HUES6 (cell line): ENCODE results near the gene DDC.

Source experiments
- H3K27ac ChIP-seq: 2 replicates; pipeline ENCODE4 v1.7.0; 2013; ENCODE audit warnings: low read depth, mild to moderate bottlenecking, low read length, inconsistent platforms
- H3K27me3 ChIP-seq: 2 replicates; pipeline ENCODE4 v1.6.1; 2013; ENCODE audit warnings: low read length; ENCODE audit not compliant: control insufficient read depth, insufficient read depth
- H3K36me3 ChIP-seq: 2 replicates; pipeline ENCODE4 v1.6.1; 2013; ENCODE audit warnings: low read length; ENCODE audit not compliant: control insufficient read depth, insufficient read depth
- H3K4me1 ChIP-seq: 2 replicates; pipeline ENCODE4 v1.6.1; 2013; ENCODE audit warnings: low read length; ENCODE audit not compliant: control insufficient read depth, insufficient read depth
- H3K4me3 ChIP-seq: 2 replicates; pipeline ENCODE4 v1.5.1; 2013; ENCODE audit warnings: low read depth, low read length
- H3K9ac ChIP-seq: one replicate; pipeline ENCODE4 v1.6.1; 2013; ENCODE audit warnings: mild to moderate bottlenecking, low read length
- H3K9me3 ChIP-seq: 2 replicates; pipeline ENCODE4 v1.6.1; 2013; ENCODE audit warnings: low read depth, low read length; ENCODE audit not compliant: control insufficient read depth, insufficient read depth

DDC gene

DNA sequence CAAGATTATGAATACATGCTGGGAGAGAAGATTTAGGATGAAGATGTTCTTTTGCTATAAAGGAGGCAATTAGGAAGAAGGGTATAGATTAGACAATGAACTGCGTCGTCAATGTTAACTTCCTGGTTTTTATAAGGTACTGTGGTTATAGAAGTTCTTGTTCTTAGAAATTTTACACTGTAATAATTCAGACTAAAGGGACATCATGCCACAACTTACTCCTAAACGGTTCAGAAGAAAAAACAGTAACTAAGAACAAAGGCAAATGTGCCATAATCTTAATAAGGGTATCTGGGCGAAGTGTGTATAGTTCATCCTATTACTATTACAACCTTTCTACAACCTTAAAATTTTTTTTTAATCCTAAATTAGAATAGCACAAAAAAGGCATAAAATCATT, 31.3 kb upstream of the DDC start:
- H3K9ac ChIP-seq: no peak overlapping the region
- no peaks in the 10 kb centered on the region for H3K27me3 ChIP-seq
- H3K4me1 ChIP-seq: no peaks in the 10 kb centered on the region
- no peaks in the 10 kb centered on the region for H3K9me3 ChIP-seq
- no peak overlapping the region for H3K27ac ChIP-seq
- H3K4me3 ChIP-seq: no peak overlapping the region
- peaks cover 75% of the 10 kb centered on the region for H3K36me3 ChIP-seq

- Histone ChIP-seq H3K9ac (no peak overlapping the region), H3K27ac (no peak overlapping the region), H3K4me3 (no peak overlapping the region), H3K4me1 (no peaks in the 10 kb centered on the region), H3K27me3 (no peaks in the 10 kb centered on the region), H3K36me3 (peaks cover 67% of the 10 kb centered on the region), H3K9me3 (no peaks in the 10 kb centered on the region)
Observed at GRCh38 chr7:50595491-50596102, 30.4 kb upstream of the DDC start.

DNA sequence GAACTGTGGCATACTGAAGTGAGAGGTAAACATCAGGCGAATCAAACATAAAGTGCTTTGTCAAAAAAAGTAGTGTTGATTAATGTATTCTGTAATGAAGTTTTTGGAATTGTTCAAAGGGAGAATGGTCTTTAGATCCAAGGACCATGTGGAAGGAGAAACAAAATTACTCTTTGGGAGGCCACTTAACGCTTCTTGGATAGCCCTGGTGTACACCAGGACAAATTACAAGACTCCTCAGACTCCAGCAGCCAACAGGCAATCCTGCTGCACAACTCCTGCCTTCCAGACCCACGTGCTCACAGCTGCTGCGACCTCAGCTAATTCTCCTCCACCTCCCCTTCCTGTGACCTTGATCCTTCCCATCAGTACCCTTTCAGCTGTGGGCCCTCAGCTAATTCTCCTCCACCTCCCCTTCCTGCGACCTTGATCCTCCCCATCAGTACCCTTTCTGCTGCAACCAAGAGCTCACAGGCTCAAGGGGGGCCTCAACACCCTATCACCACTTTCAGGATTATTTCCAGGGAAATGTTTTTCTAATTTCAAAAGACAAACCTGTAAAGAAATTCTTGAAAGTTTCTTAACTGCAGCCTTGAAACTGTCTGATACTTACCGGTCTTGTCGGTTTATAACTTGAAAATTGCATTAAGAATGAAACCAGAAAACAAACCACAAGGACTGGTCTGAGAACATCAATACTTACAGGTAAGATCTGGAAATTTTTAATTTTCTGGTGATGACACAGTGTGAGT, 29.7 kb upstream of the DDC start:
- no peaks in the 10 kb centered on the region for H3K9me3 ChIP-seq
- H3K4me3 ChIP-seq: no peak overlapping the region
- no peaks in the 10 kb centered on the region for H3K4me1 ChIP-seq
- H3K27ac ChIP-seq: no peak overlapping the region
- H3K27me3 ChIP-seq: no peaks in the 10 kb centered on the region
- H3K36me3 ChIP-seq: peaks cover 65% of the 10 kb centered on the region
- no peak overlapping the region for H3K9ac ChIP-seq

DNA sequence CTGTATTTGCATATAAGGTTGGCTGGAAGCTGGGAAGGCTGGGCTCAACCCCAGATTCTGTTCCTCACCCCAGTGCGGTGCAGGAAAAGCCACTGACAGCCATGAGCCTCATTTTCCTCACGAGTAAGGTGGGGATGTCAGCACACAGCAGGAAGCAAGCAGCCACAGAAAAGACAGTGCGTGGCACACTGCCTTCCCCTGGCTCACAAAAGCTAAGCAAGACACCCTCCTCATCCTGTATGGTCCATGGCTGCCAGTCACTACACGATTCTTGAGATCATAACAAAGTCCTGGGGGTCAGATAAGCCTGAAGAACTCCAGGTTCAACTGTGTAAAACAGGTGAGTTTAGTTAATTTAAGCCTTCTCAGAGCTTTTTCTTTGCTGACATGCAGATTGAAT, 28.9 kb upstream of the DDC start:
- no peaks in the 10 kb centered on the region for H3K27me3 ChIP-seq

GRCh38 chr7:50592940-50593339, 27.7 kb upstream of the DDC start:
- H3K9ac ChIP-seq: no peak overlapping the region
- no peaks in the 10 kb centered on the region for H3K9me3 ChIP-seq
- no peak overlapping the region for H3K27ac ChIP-seq
- H3K4me3 ChIP-seq: no peak overlapping the region
- H3K36me3 ChIP-seq: peaks cover 46% of the 10 kb centered on the region
- H3K27me3 ChIP-seq: no peaks in the 10 kb centered on the region
- no peaks in the 10 kb centered on the region for H3K4me1 ChIP-seq

More for the DNA sequence above, 28.9 kb upstream of the DDC start:
- no peaks in the 10 kb centered on the region for H3K4me1 ChIP-seq
- peaks cover 58% of the 10 kb centered on the region for H3K36me3 ChIP-seq
- H3K27ac ChIP-seq: no peak overlapping the region
- no peak overlapping the region for H3K9ac ChIP-seq
- H3K4me3 ChIP-seq: no peak overlapping the region
- H3K9me3 ChIP-seq: no peaks in the 10 kb centered on the region

DNA sequence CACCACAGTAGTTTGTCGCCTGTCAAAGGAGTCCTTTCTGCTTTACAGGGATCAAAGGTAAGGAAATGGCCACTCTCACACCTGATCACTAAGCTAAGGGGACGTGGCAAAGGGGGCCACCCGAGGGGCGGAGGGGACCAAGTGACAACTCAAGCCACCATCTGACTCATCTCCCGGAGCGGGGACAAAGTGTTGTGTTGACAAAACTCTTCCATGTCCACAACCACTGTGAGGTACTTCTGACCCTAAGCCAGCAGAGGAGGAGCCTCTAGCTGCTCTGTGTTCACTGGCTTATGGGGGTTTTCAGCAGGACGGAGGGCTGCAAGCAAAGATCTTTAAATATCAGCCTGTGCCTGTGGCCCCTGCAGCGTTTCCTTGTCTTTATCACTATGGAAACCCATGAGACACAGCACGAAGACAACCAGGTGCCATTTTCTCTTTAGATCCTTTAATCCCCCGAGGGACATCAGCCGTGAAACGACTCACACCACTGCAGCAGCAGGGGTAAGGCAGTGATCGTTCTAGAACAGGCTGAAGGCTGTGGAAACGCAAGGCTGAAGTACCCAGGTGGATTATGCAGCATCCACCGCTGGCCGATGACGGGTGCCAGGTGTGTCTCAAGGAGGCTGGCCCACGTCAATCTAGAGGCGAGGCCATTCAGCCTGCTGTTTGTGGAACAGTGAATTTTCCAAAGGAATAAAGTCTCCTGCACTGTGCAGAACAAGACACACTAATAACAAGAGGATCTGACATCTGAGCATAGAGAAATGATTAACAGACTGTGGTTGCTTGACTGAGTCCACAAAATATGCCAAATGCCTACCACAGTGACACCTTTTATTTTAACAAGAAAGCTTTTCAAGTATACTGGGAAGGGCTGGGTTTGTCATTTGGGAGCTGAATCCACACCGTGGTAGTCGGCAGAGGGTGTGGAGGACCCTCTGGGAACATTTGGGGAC, 26.6 kb upstream of the DDC start:
- no peaks in the 10 kb centered on the region for H3K4me1 ChIP-seq
- H3K4me3 ChIP-seq: no peak overlapping the region
- no peak overlapping the region for H3K27ac ChIP-seq
- peaks cover 3% of the 10 kb centered on the region; the same call in 1 of the 2 replicates for H3K9me3 ChIP-seq
- no peaks in the 10 kb centered on the region for H3K27me3 ChIP-seq
- peaks cover 39% of the 10 kb centered on the region for H3K36me3 ChIP-seq
- no peak overlapping the region for H3K9ac ChIP-seq

DNA sequence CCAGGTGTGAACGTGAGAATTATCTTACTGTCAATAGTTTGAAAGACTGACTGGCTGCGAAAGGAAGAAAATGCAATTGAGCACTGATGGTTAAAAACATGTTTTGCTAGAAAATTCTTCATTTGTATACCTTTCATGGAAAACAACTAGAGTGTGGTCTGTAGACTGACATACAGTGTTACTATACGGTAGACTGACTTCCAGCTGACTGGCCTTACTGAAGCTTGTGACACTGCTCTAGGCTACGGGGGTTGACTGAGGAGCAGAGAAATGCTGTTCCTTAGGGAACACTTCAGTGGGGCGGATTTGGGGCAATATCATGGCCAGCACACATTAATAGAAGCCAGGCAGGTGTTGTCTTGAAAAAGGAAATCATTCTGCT, 25.9 kb upstream of the DDC start:
- Histone ChIP-seq H3K27ac (no peak overlapping the region), H3K36me3 (peaks cover 36% of the 10 kb centered on the region), H3K9me3 (peaks cover 3% of the 10 kb centered on the region; the same call in 1 of the 2 replicates), H3K9ac (no peak overlapping the region), H3K4me3 (no peak overlapping the region), H3K4me1 (no peaks in the 10 kb centered on the region), H3K27me3 (no peaks in the 10 kb centered on the region)

DNA sequence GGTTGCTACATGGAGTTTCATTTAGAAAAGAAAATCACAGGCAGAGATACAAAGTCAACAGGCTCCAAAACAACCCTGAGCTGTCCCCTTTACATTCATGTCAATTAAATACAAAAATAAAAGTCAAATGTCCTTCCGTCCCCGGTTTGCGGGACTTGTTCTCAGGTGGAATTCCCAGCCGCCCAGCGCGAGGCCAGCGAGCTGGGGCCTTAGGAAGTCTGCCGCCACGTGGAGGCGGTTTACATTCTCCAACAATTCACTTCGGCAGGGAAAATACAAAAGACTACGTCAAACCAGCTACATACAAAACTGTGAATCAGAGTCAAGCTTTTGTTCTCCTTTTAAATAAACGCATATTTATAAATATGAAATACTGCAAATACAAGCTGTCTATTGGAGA, 25.3 kb upstream of the DDC start:
- Histone ChIP-seq H3K27ac (no peak overlapping the region), H3K9ac (no peak overlapping the region), H3K9me3 (peaks cover 6% of the 10 kb centered on the region), H3K27me3 (no peaks in the 10 kb centered on the region), H3K36me3 (peaks cover 35% of the 10 kb centered on the region), H3K4me3 (no peak overlapping the region), H3K4me1 (no peaks in the 10 kb centered on the region)

GRCh38 chr7:50589364-50589763, 24.2 kb upstream of the DDC start:
- Histone ChIP-seq H3K9me3 (peaks cover 17% of the 10 kb centered on the region), H3K4me3 (no peak overlapping the region), H3K4me1 (no peaks in the 10 kb centered on the region), H3K27ac (no peak overlapping the region), H3K27me3 (no peaks in the 10 kb centered on the region), H3K9ac (no peak overlapping the region), H3K36me3 (peaks cover 24% of the 10 kb centered on the region)

DNA sequence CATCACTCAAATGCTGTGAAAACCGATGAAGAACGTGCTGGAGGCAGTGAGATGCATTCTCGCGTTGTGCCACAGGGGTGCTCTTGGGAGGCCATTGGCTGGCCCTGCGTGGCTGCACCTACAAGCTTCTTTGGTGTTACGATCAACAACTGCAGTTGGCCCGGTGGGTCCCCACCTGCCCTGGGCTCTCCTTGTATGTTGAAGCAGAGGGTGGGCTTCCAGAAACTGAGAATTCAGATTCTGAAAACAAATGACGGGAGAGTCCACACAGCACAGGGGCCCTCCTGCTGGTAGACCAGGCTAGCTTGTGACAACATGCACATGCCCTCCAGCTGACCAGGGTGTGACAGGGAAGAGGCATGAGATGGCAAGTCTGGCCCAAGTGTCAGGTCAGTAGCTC, 23.7 kb upstream of the DDC start:
- Histone ChIP-seq H3K4me1 (no peaks in the 10 kb centered on the region), H3K9me3 (peaks cover 21% of the 10 kb centered on the region), H3K27me3 (no peaks in the 10 kb centered on the region), H3K9ac (no peak overlapping the region), H3K27ac (no peak overlapping the region), H3K4me3 (no peak overlapping the region), H3K36me3 (peaks cover 20% of the 10 kb centered on the region)

- no peak overlapping the region for H3K27ac ChIP-seq
- H3K4me3 ChIP-seq: no peak overlapping the region
- H3K9me3 ChIP-seq: peaks cover 29% of the 10 kb centered on the region
- no peaks in the 10 kb centered on the region for H3K4me1 ChIP-seq
- H3K27me3 ChIP-seq: no peaks in the 10 kb centered on the region
- H3K9ac ChIP-seq: no peak overlapping the region
- H3K36me3 ChIP-seq: peaks cover 9% of the 10 kb centered on the region
Observed at GRCh38 chr7:50587737-50588136, 22.5 kb upstream of the DDC start.
